ENCODE data around the gene SPATA1. TPM values are rescaled to one million over a fixed set of nuclear protein-coding genes. Genes with fewer than 3 reads are reported as not detected.

SPATA1 gene
- total and polyA plus RNA-seq, 9 of the 15 experiments (the other 6 are each of a cell fraction or from before 2014, with no cell fraction given): 0.79 to 2.9 (median 1.5) TPM

GRCh38 chr1:84478876-84479868 is 27.0 kb upstream of the SPATA1 start, which contains the start of gene RPF1 (continued):
- TF ChIP-seq BRCA1 (IDR thresholded peaks at IDR 0.05) (no peak), BRCA1 (CRISPR knock-in tag; IDR thresholded peaks at IDR 0.05) (no peak), GATAD2A (IDR thresholded peaks at IDR 0.05) (no peak), RNF2 (IDR thresholded peaks at IDR 0.05) (0 out of 2 replicates have a peak, but pooled peaks have one; percentile 19), HNRNPLL (IDR thresholded peaks at IDR 0.05; ENCODE audit: low read depth, low read length, poor library complexity, severe bottlenecking) (peak; percentile 99), ELF4 (CRISPR knock-in tag; IDR thresholded peaks at IDR 0.05) (peak; percentile 68), ETV5 (CRISPR knock-in tag; IDR thresholded peaks at IDR 0.05; ENCODE audit: low read depth) (peak; percentile 65; the same call in 1 of the 2 replicates), HCFC1 (IDR thresholded peaks at IDR 0.05; ENCODE audit: low read depth, low read length) (peak; percentile 71), MYC (IDR thresholded peaks at IDR 0.05; ENCODE audit: low read depth, low read length) (peak; percentile 86), MYC (CRISPR knock-in tag; IDR thresholded peaks at IDR 0.05; ENCODE audit: borderline replicate concordance, low read depth) (peak; percentile 70; the same call in 1 of the 2 replicates), HMG20B (CRISPR knock-in tag; IDR thresholded peaks at IDR 0.05) (no peak), NFRKB (IDR thresholded peaks at IDR 0.05; ENCODE audit: low read depth) (peak; percentile 90), TBL1XR1 (IDR thresholded peaks at IDR 0.05; ENCODE audit: low read length in 2 of 2) (peak in 1 of 2 experiments; percentile 79; a peak in 1 of 4 replicates), ZNF165 (CRISPR knock-in tag; IDR thresholded peaks at IDR 0.05; ENCODE audit: borderline replicate concordance) (no peak), ASH1L (IDR thresholded peaks at IDR 0.05; ENCODE audit: borderline replicate concordance, low read depth, partially characterized antibody) (peak; percentile 76), ZMIZ1 (IDR thresholded peaks at IDR 0.05; ENCODE audit: low read depth in 2 of 2, low read length in 2 of 2) (no peak), NFATC3 (IDR thresholded peaks at IDR 0.05) (0 out of 2 replicates have a peak, but pooled peaks have one; percentile 56), DIDO1 (tag; IDR thresholded peaks at IDR 0.05; ENCODE audit: low read depth) (peak; percentile 94), ZC3H4 (CRISPR knock-in tag; IDR thresholded peaks at IDR 0.05; ENCODE audit: borderline replicate concordance) (no peak), SUPT5H (IDR thresholded peaks at IDR 0.05) (peak; percentile 95), ZNF644 (tag; IDR thresholded peaks at IDR 0.05; ENCODE audit: low read depth) (peak; percentile 94), ZNF830 (CRISPR knock-in tag; IDR thresholded peaks at IDR 0.05) (no peak)
- TF ChIP-seq, protein P1, sequence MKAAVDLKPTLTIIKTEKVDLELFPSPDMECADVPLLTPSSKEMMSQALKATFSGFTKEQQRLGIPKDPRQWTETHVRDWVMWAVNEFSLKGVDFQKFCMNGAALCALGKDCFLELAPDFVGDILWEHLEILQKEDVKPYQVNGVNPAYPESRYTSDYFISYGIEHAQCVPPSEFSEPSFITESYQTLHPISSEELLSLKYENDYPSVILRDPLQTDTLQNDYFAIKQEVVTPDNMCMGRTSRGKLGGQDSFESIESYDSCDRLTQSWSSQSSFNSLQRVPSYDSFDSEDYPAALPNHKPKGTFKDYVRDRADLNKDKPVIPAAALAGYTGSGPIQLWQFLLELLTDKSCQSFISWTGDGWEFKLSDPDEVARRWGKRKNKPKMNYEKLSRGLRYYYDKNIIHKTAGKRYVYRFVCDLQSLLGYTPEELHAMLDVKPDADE (conservative IDR thresholded peaks at IDR 0.05; ENCODE audit: control insufficient read depth, low read depth, low read length): no peak
- TF ChIP-seq, protein P2, sequence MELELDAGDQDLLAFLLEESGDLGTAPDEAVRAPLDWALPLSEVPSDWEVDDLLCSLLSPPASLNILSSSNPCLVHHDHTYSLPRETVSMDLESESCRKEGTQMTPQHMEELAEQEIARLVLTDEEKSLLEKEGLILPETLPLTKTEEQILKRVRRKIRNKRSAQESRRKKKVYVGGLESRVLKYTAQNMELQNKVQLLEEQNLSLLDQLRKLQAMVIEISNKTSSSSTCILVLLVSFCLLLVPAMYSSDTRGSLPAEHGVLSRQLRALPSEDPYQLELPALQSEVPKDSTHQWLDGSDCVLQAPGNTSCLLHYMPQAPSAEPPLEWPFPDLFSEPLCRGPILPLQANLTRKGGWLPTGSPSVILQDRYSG (tag; conservative IDR thresholded peaks at IDR 0.05; ENCODE audit: low read depth): 0 out of 2 replicates have a peak, but pooled peaks have one; percentile 78
